ENCODE measurements around the gene ACTR6. TPM values are rescaled to one million over a fixed set of nuclear protein-coding genes. Genes with fewer than 3 reads are reported as not detected.

The ACTR6 gene
- total RNA-seq, 1 experiment from 2014 or later = 34.9 TPM

DNA sequence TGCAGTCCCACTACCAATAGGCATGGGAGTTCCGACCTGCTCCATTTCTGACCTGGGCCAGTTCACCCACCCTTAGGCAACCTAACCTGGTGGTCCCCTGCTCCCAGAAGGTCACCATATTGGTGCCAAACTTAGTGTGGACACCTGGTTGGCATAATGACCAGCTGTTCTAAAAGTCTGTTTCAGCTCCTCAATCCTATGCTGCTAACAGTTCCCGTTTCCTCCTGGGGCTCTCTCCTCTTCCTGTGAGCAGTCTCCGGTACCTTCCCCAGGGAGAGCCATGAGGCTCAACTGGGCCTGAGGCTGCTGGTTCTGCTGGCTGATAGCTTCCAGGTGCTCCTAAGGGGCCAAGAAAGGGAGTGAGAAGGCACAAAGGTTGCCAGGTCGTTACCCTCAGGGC is 42.1 kb upstream of the ACTR6 start:
- no peak overlapping the region for H3K14ac ChIP-seq (ENCODE audit: insufficient read depth, low read length)
- no peaks in the 10 kb centered on the region; the same call in none of the 2 replicates for H3K4me1 ChIP-seq (ENCODE audit: insufficient read depth, low read length)
- H3K4me3 Mint-ChIP-seq = no peak overlapping the region
- peaks cover 39 to 43% of the 10 kb centered on the region in 2 experiments for H3K4me1 Mint-ChIP-seq
- H3T11ph ChIP-seq (ENCODE audit: low read length) = no peak overlapping the region
- no peak overlapping the region for H3K9ac ChIP-seq (ENCODE audit: extremely low read depth, insufficient read length, low read length)
- H3K36me3 Mint-ChIP-seq (ENCODE audit: insufficient read depth in 1 of 3, low read depth in 3 of 3) = peaks cover 7 to 23% (median 14%) of the 10 kb centered on the region in 3 experiments
- no peak overlapping the region for H2AK5ac ChIP-seq (ENCODE audit: insufficient read length, low read length)
- H2AFZ ChIP-seq (ENCODE audit: low read length) = no peak overlapping the region
- no peak overlapping the region for H4K91ac ChIP-seq (ENCODE audit: insufficient read length, low read depth, low read length)
- no peak overlapping the region for H3K27ac ChIP-seq (ENCODE audit: insufficient read length, low read depth, low read length)
- H3K23me2 ChIP-seq (ENCODE audit: insufficient read length, low read depth, low read length, poor library complexity, severe bottlenecking) = no peaks in the 10 kb centered on the region
- H4K5ac ChIP-seq (ENCODE audit: insufficient read length, low read depth, low read length) = no peak overlapping the region
- H2BK15ac ChIP-seq (ENCODE audit: low read depth, low read length) = no peak overlapping the region
- H4K8ac ChIP-seq (replicated peaks; ENCODE audit: insufficient read length, low read depth, low read length) = no peak overlapping the region
- no peak overlapping the region for H2BK20ac ChIP-seq (ENCODE audit: low read depth, low read length, poor library complexity, severe bottlenecking)
- H3K4ac ChIP-seq (ENCODE audit: low read depth, low read length) = no peak overlapping the region
- H2BK5ac ChIP-seq (ENCODE audit: insufficient read length, low read length) = no peak overlapping the region
- DNase-seq = no peak
- no peak overlapping the region for H3K23ac ChIP-seq (ENCODE audit: insufficient read length, low read depth, low read length)
- no peaks in the 10 kb centered on the region for H3K79me2 ChIP-seq (ENCODE audit: insufficient read depth, low read length)
- H3K27ac Mint-ChIP-seq = no peak overlapping the region; a peak in 1 of 7 replicates
- TF ChIP-seq, protein P1, sequence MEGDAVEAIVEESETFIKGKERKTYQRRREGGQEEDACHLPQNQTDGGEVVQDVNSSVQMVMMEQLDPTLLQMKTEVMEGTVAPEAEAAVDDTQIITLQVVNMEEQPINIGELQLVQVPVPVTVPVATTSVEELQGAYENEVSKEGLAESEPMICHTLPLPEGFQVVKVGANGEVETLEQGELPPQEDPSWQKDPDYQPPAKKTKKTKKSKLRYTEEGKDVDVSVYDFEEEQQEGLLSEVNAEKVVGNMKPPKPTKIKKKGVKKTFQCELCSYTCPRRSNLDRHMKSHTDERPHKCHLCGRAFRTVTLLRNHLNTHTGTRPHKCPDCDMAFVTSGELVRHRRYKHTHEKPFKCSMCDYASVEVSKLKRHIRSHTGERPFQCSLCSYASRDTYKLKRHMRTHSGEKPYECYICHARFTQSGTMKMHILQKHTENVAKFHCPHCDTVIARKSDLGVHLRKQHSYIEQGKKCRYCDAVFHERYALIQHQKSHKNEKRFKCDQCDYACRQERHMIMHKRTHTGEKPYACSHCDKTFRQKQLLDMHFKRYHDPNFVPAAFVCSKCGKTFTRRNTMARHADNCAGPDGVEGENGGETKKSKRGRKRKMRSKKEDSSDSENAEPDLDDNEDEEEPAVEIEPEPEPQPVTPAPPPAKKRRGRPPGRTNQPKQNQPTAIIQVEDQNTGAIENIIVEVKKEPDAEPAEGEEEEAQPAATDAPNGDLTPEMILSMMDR (conservative IDR thresholded peaks at IDR 0.05) = no peak
- H2BK12ac ChIP-seq (ENCODE audit: insufficient read length, low read depth, low read length) = no peak overlapping the region
- H3K56ac ChIP-seq (ENCODE audit: insufficient read length, low read depth, low read length) = no peak overlapping the region
- H3K79me1 ChIP-seq (ENCODE audit: insufficient read depth, low read depth, low read length, poor library complexity, severe bottlenecking) = no peaks in the 10 kb centered on the region
- no peak overlapping the region for H3K18ac ChIP-seq (ENCODE audit: insufficient read length, low read depth, low read length)
- H3K4me2 ChIP-seq (ENCODE audit: insufficient read depth, insufficient read length, low read length) = no peak overlapping the region
- no peak overlapping the region for H2BK120ac ChIP-seq (ENCODE audit: low read depth, low read length, poor library complexity, severe bottlenecking)
- no peaks in the 10 kb centered on the region for H3K9me3 ChIP-seq (ENCODE audit: control insufficient read depth, low read depth, low read length)
- H3K9me3 Mint-ChIP-seq = peaks cover 6 to 15% of the 10 kb centered on the region in 2 experiments
- whole genome bisulfite sequencing (ENCODE audit: extremely low coverage, insufficient read length, low lambda C conversion rate) = no CpG with 5 or more reads among the region's 4 CpGs
- no peaks in the 10 kb centered on the region for H4K20me1 ChIP-seq (ENCODE audit: control insufficient read depth, insufficient read depth, insufficient read length)
- no peaks in the 10 kb centered on the region for H3K27me3 Mint-ChIP-seq (ENCODE audit: low read depth)
- H3K27me3 ChIP-seq (ENCODE audit: insufficient read depth, low read length) = no peaks in the 10 kb centered on the region
